Liver (tissue), 3 donors: ENCODE results near the gene SLC24A1.

Experiments
- EGR1 ChIP-seq, 2 donors: IDR thresholded peaks; 2 replicates each; pipeline ENCODE4 v1.6.1; 2016 to 2018; ENCODE audit warnings: antibody characterized with exemption in 2 of 2, low read depth in 2 of 2
- GABPA ChIP-seq, 2 donors: IDR thresholded peaks in 1 of 2; conservative IDR thresholded peaks in 1 of 2; 2 replicates each; pipeline ENCODE4 v1.6.1; 2016; ENCODE audit warnings: antibody characterized with exemption in 2 of 2, mild to moderate bottlenecking in 1 of 2, moderate library complexity in 1 of 2
- REST ChIP-seq: IDR thresholded peaks from 2 replicates; pipeline ENCODE4 v1.6.1; 2016; ENCODE audit warnings: antibody characterized with exemption, mild to moderate bottlenecking
- SP1 ChIP-seq: IDR thresholded peaks from 2 replicates; pipeline ENCODE4 v1.6.1; 2018; ENCODE audit warnings: antibody characterized with exemption, mild to moderate bottlenecking
- YY1 ChIP-seq: IDR thresholded peaks from 2 replicates; pipeline ENCODE4 v1.6.1; 2016; ENCODE audit warnings: antibody characterized with exemption, mild to moderate bottlenecking
- TF ChIP-seq, protein P1 (sequence below): fragments of 150-350 bp; IDR thresholded peaks from 2 replicates; pipeline ENCODE4 v1.5.1; 2017; ENCODE audit warnings: improper control_type of control experiment, low read depth, low read length; ENCODE audit not compliant: missing input control
- donor health status: healthy.
- donor health status: healthy.

- TF ChIP-seq, protein P1, sequence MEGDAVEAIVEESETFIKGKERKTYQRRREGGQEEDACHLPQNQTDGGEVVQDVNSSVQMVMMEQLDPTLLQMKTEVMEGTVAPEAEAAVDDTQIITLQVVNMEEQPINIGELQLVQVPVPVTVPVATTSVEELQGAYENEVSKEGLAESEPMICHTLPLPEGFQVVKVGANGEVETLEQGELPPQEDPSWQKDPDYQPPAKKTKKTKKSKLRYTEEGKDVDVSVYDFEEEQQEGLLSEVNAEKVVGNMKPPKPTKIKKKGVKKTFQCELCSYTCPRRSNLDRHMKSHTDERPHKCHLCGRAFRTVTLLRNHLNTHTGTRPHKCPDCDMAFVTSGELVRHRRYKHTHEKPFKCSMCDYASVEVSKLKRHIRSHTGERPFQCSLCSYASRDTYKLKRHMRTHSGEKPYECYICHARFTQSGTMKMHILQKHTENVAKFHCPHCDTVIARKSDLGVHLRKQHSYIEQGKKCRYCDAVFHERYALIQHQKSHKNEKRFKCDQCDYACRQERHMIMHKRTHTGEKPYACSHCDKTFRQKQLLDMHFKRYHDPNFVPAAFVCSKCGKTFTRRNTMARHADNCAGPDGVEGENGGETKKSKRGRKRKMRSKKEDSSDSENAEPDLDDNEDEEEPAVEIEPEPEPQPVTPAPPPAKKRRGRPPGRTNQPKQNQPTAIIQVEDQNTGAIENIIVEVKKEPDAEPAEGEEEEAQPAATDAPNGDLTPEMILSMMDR: no peak
- TF ChIP-seq GABPA (IDR thresholded peaks at IDR 0.05 in 1 of 2, conservative IDR thresholded peaks at IDR 0.05 in 1 of 2): no peak
- no peak for TF ChIP-seq REST
- TF ChIP-seq YY1: no peak
- TF ChIP-seq EGR1 (IDR thresholded peaks at IDR 0.05; ENCODE audit: low read depth in 2 of 2): no peak
- no peak for TF ChIP-seq SP1
Observed at GRCh38 chr15:65612616-65612946, 9.2 kb upstream of the SLC24A1 start.
